ENCODE data around the gene CLSTN3. TPM values are rescaled to one million over a fixed set of nuclear protein-coding genes. Genes with fewer than 3 reads are reported as not detected.

Gene CLSTN3
- total and polyA plus RNA-seq, 2 donors from 2014 or later: 33.0 to 64.2 TPM

- peak overlapping the region in 1 of 3 donors; percentile 10 for H3K9ac ChIP-seq (ENCODE audit: low read length in 3 of 3)
- no peak for TF ChIP-seq CTCF (IDR thresholded peaks at IDR 0.05; ENCODE audit: borderline replicate concordance, extremely low read depth, insufficient read depth)
- H3K27ac ChIP-seq (ENCODE audit: low read depth in 2 of 2, low read length in 2 of 2): peak overlapping the region; percentile 64 to 77
- intact Hi-C loops (cut with DNase I): no loop called here
- H3K9me3 ChIP-seq (ENCODE audit: control insufficient read depth in 2 of 3, insufficient read depth in 1 of 3, low read length in 3 of 3): no peaks in the 10 kb centered on the region
- peak overlapping the region in 2 of 3 donors; percentile 16 to 59 for H3K4me3 ChIP-seq (ENCODE audit: low read length in 3 of 3)
- no peaks in the 10 kb centered on the region for H3K27me3 ChIP-seq (ENCODE audit: control insufficient read depth, insufficient read depth, low read length)
- H3K36me3 ChIP-seq (ENCODE audit: control insufficient read depth in 2 of 3, insufficient read depth in 3 of 3, low read length in 3 of 3): no peaks in the 10 kb centered on the region
- H3K4me1 ChIP-seq (ENCODE audit: control insufficient read depth in 2 of 3, insufficient read depth in 2 of 3, low read depth in 1 of 3, low read length in 3 of 3): peaks cover 0 to 29% (median 22%) of the 10 kb centered on the region in 3 donors
- DNase-seq (peak in 1 of 5 donors; percentile 24), FAIRE-seq (no peak)
Measured at GRCh38 chr12:7122811-7123769, 7.1 kb upstream of the CLSTN3 start.

- Histone ChIP-seq H3K4me1 (ENCODE audit: control insufficient read depth in 2 of 3, insufficient read depth in 2 of 3, low read depth in 1 of 3, low read length in 3 of 3) (peaks cover 0 to 35% (median 22%) of the 10 kb centered on the region in 3 donors), H3K9ac (ENCODE audit: low read length in 3 of 3) (peak overlapping the region in 1 of 3 donors; percentile 10), H3K27ac (ENCODE audit: low read depth in 2 of 2, low read length in 2 of 2) (peak overlapping the region; percentile 53 to 64), H3K4me3 (ENCODE audit: low read length in 3 of 3) (peak overlapping the region in 2 of 3 donors; percentile 33 to 59), H3K36me3 (ENCODE audit: control insufficient read depth in 2 of 3, insufficient read depth in 3 of 3, low read length in 3 of 3) (no peaks in the 10 kb centered on the region), H3K9me3 (ENCODE audit: control insufficient read depth in 2 of 3, insufficient read depth in 1 of 3, low read length in 3 of 3) (no peaks in the 10 kb centered on the region), H3K27me3 (ENCODE audit: control insufficient read depth, insufficient read depth, low read length) (no peaks in the 10 kb centered on the region)
- FAIRE-seq (no peak), DNase-seq (peak in 4 of 5 donors; percentile 76 to 87 (median 80))
- TF ChIP-seq CTCF (IDR thresholded peaks at IDR 0.05; ENCODE audit: borderline replicate concordance, extremely low read depth, insufficient read depth): no peak
- intact Hi-C loops (cut with DNase I): no loop called here
Measured at GRCh38 chr12:7123806-7124522, 6.2 kb upstream of the CLSTN3 start.

- TF ChIP-seq CTCF (IDR thresholded peaks at IDR 0.05; ENCODE audit: borderline replicate concordance, extremely low read depth, insufficient read depth): no peak
- H3K27ac ChIP-seq (ENCODE audit: low read depth in 2 of 2, low read length in 2 of 2): peak overlapping the region; percentile 23 to 72
- H3K4me3 ChIP-seq (ENCODE audit: low read length in 3 of 3): peak overlapping the region in 2 of 3 donors; percentile 59 to 62
- no peaks in the 10 kb centered on the region for H3K9me3 ChIP-seq (ENCODE audit: control insufficient read depth in 2 of 3, insufficient read depth in 1 of 3, low read length in 3 of 3)
- no peaks in the 10 kb centered on the region for H3K27me3 ChIP-seq (ENCODE audit: control insufficient read depth, insufficient read depth, low read length)
- no peaks in the 10 kb centered on the region for H3K36me3 ChIP-seq (ENCODE audit: control insufficient read depth in 2 of 3, insufficient read depth in 3 of 3, low read length in 3 of 3)
- intact Hi-C loops (cut with DNase I): no loop called here
- no peak for DNase-seq
- H3K9ac ChIP-seq (ENCODE audit: low read length in 3 of 3): peak overlapping the region in 1 of 3 donors; percentile 2
- no peak for FAIRE-seq
- H3K4me1 ChIP-seq (ENCODE audit: control insufficient read depth in 2 of 3, insufficient read depth in 2 of 3, low read depth in 1 of 3, low read length in 3 of 3): peaks cover 0 to 43% (median 22%) of the 10 kb centered on the region in 3 donors
Measured at GRCh38 chr12:7125632-7126227, 4.4 kb upstream of the CLSTN3 start.

Measured in kidney (tissue), 14 donors.